Progenitor cell of endocrine pancreas (in vitro differentiated cells): Measurements from ENCODE around the gene DBF4B. TPM values are rescaled to one million over a fixed set of nuclear protein-coding genes. Genes with fewer than 3 reads are reported as not detected.

Experiments
- DNase-seq: peaks from one replicate; pipeline ENCODE4 v3.0.0; 2021; ENCODE audit warnings: low spot score; ENCODE audit not compliant: unreplicated experiment
- H3K27ac Mint-ChIP-seq: 2 replicates; pipeline ENCODE4 v1.8.0; 2021; ENCODE audit warnings: mild to moderate bottlenecking, moderate library complexity, mixed read lengths
- H3K27me3 Mint-ChIP-seq: 2 replicates; pipeline ENCODE4 v1.8.0; 2021; ENCODE audit warnings: mixed read lengths
- H3K36me3 Mint-ChIP-seq: 2 replicates; pipeline ENCODE4 v1.8.0; 2022; ENCODE audit warnings: mixed read lengths; ENCODE audit not compliant: insufficient read depth
- H3K4me1 Mint-ChIP-seq: 2 replicates; pipeline ENCODE4 v1.8.0; 2021; ENCODE audit warnings: low read depth, mixed read lengths
- H3K4me3 Mint-ChIP-seq: 2 replicates; pipeline ENCODE4 v1.8.0; 2021; ENCODE audit warnings: low read depth, mild to moderate bottlenecking, moderate library complexity, mixed read lengths
- H3K9me3 Mint-ChIP-seq: 2 replicates; pipeline ENCODE4 v1.8.0; 2021; ENCODE audit warnings: low read depth, mixed read lengths
- long read RNA-seq: library from polyadenylated mRNA; unstranded; transcript quantifications from one replicate; pipeline ENCODE4 v2.0.0, GENCODE V29; 2020
- total RNA-seq: library from RNA; stranded (reverse); gene quantifications from 2 replicates; pipeline ENCODE4 v1.2.1, GENCODE V29; 2021
- TF ChIP-seq, protein P1 (sequence below): fragments of 200-600 bp; sonication (generic); IDR thresholded peaks from one replicate; pipeline ENCODE4 v1.5.0; 2021; ENCODE audit warnings: antibody characterized with exemption, mild to moderate bottlenecking; ENCODE audit not compliant: unreplicated experiment

Gene DBF4B, protein sequence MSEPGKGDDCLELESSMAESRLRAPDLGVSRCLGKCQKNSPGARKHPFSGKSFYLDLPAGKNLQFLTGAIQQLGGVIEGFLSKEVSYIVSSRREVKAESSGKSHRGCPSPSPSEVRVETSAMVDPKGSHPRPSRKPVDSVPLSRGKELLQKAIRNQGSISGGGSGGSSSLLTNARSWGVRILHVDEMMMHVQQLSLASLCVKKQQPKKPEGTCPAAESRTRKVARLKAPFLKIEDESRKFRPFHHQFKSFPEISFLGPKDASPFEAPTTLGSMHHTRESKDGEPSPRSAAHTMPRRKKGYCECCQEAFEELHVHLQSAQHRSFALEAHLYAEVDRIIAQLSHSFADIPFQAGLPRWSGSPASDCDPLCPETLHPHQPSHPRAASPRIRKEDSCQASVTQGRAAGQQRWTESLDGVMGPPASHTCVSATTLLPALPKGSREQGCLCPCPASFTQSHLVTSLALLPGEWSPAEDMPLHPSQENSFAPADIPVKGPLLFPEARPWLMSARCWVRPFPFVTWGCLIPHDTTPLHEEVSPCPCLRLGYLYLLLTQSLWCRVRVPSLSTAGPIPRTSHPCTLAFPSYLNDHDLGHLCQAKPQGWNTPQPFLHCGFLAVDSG
- 22.6 and 27.2 TPM in 2 replicates for total RNA-seq
- long read RNA-seq, partial matches to known transcripts: 1 of 9 reads
- long read RNA-seq, other reads (novel, unspliced or antisense): 3 of 9 reads

GRCh38 chr17:44708401-44709263 lies at the start of gene DBF4B:
Gene DBF4B (plus strand): TSS chr17:44708665. CDS start chr17:44708821, 156 bp downstream.
- H3K36me3 Mint-ChIP-seq: no peaks in the 10 kb centered on the region
- peaks cover 2% of the 10 kb centered on the region for H3K27me3 Mint-ChIP-seq
- no peak within 1 kb of the TSS for H3K27ac Mint-ChIP-seq
- DNase-seq: peak; percentile 63
- H3K9me3 Mint-ChIP-seq: no peaks in the 10 kb centered on the region
- H3K4me1 Mint-ChIP-seq: peaks cover 4% of the 10 kb centered on the region
- TF ChIP-seq, protein P1, sequence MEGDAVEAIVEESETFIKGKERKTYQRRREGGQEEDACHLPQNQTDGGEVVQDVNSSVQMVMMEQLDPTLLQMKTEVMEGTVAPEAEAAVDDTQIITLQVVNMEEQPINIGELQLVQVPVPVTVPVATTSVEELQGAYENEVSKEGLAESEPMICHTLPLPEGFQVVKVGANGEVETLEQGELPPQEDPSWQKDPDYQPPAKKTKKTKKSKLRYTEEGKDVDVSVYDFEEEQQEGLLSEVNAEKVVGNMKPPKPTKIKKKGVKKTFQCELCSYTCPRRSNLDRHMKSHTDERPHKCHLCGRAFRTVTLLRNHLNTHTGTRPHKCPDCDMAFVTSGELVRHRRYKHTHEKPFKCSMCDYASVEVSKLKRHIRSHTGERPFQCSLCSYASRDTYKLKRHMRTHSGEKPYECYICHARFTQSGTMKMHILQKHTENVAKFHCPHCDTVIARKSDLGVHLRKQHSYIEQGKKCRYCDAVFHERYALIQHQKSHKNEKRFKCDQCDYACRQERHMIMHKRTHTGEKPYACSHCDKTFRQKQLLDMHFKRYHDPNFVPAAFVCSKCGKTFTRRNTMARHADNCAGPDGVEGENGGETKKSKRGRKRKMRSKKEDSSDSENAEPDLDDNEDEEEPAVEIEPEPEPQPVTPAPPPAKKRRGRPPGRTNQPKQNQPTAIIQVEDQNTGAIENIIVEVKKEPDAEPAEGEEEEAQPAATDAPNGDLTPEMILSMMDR: no peak
- H3K4me3 Mint-ChIP-seq: no peak within 1 kb of the TSS

GRCh38 chr17:44661835-44662234 lies 46.6 kb upstream of the DBF4B start:
- peaks cover 2% of the 10 kb centered on the region for H3K4me1 Mint-ChIP-seq
- peaks cover 11% of the 10 kb centered on the region for H3K27me3 Mint-ChIP-seq
- TF ChIP-seq, protein P1: no peak
- H3K9me3 Mint-ChIP-seq: no peaks in the 10 kb centered on the region
- no peak overlapping the region for H3K4me3 Mint-ChIP-seq
- H3K27ac Mint-ChIP-seq: no peak overlapping the region
- DNase-seq: no peak
- peaks cover 2% of the 10 kb centered on the region for H3K36me3 Mint-ChIP-seq

DNA sequence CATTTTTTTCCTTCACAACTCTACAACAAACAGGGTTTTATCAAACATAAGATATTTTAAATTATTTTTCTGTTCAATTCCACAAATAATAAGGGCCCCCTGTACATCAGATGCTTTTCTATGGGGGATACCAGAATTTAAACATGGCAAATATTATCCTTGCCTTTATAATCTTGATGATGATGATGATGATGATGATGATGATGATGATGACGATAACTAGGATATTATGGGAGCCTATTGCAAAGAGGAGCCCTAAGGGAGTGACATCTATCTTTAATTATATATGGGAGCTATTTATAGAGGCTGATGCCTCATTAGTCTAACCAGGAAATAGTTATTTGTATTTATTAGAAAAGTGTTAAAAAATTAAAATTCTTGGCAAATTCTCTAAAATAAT lies 45.4 kb upstream of the DBF4B start:
- TF ChIP-seq, protein P1: no peak
- Mint-ChIP-seq H3K27ac (no peak overlapping the region), H3K9me3 (no peaks in the 10 kb centered on the region), H3K27me3 (peaks cover 5% of the 10 kb centered on the region), H3K4me3 (no peak overlapping the region), H3K4me1 (no peaks in the 10 kb centered on the region), H3K36me3 (no peaks in the 10 kb centered on the region)
- no peak for DNase-seq

GRCh38 chr17:44664867-44665266 lies 43.6 kb upstream of the DBF4B start:
- DNase-seq: no peak
- Mint-ChIP-seq H3K9me3 (no peaks in the 10 kb centered on the region), H3K27ac (no peak overlapping the region), H3K4me3 (no peak overlapping the region), H3K4me1 (no peaks in the 10 kb centered on the region), H3K27me3 (peaks cover 5% of the 10 kb centered on the region), H3K36me3 (no peaks in the 10 kb centered on the region)
- TF ChIP-seq, protein P1: no peak

DNA sequence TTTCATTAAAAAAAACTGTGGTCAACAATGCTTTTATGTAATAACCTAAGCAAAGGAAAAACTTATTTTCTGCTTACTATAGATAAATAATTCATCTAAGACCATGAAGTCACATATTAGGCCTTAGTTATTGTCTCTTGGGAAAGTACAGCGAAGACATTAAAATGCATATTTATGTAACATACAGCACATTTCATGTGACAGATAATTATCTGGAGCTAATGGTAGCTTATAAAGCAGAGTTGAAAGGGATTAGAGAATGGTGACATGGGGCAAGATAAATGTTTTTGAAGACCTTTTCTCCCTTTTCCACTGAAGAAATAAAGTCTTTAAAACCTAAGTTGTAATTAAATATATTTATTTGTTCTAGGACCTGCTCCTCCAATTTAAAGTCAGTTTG lies 42.5 kb upstream of the DBF4B start:
- Mint-ChIP-seq H3K4me1 (no peaks in the 10 kb centered on the region), H3K27ac (no peak overlapping the region), H3K4me3 (no peak overlapping the region), H3K27me3 (peaks cover 5% of the 10 kb centered on the region), H3K36me3 (no peaks in the 10 kb centered on the region), H3K9me3 (no peaks in the 10 kb centered on the region)
- no peak for DNase-seq
- TF ChIP-seq, protein P1: no peak
